ENCODE data around the gene SEC16A.

SEC16A gene

GRCh38 chr9:136466155-136466541 is 16.7 kb downstream of the SEC16A start:
- H3K36me3 Mint-ChIP-seq (ENCODE audit: insufficient read depth) = peaks cover 69% of the 10 kb centered on the region
- no peaks in the 10 kb centered on the region for H3K9me3 Mint-ChIP-seq
- no peaks in the 10 kb centered on the region for H3K27me3 Mint-ChIP-seq

GRCh38 chr9:136465500-136466154 is 17.2 kb downstream of the SEC16A start:
- no peak for DNase-seq (ENCODE audit: low spot score in 2 of 2)
- H3K4me3 Mint-ChIP-seq = no peak overlapping the region
- no peak for ATAC-seq (replicated peaks; ENCODE audit: extremely low read depth, poor library complexity, severe bottlenecking)
- no peak overlapping the region for H3K27ac Mint-ChIP-seq (ENCODE audit: low read depth)
- H3K4me1 Mint-ChIP-seq = no peaks in the 10 kb centered on the region
- no peaks in the 10 kb centered on the region for H3K9me3 Mint-ChIP-seq
- H3K27me3 Mint-ChIP-seq = no peaks in the 10 kb centered on the region
- peaks cover 70% of the 10 kb centered on the region for H3K36me3 Mint-ChIP-seq (ENCODE audit: insufficient read depth)

More at GRCh38 chr9:136466155-136466541, 16.7 kb downstream of the SEC16A start:
- no peak for ATAC-seq (replicated peaks; ENCODE audit: extremely low read depth, poor library complexity, severe bottlenecking)
- DNase-seq (ENCODE audit: low spot score in 2 of 2) = no peak
- Mint-ChIP-seq H3K4me1 (peaks cover 3% of the 10 kb centered on the region), H3K27ac (ENCODE audit: low read depth) (no peak overlapping the region), H3K4me3 (no peak overlapping the region)

DNA sequence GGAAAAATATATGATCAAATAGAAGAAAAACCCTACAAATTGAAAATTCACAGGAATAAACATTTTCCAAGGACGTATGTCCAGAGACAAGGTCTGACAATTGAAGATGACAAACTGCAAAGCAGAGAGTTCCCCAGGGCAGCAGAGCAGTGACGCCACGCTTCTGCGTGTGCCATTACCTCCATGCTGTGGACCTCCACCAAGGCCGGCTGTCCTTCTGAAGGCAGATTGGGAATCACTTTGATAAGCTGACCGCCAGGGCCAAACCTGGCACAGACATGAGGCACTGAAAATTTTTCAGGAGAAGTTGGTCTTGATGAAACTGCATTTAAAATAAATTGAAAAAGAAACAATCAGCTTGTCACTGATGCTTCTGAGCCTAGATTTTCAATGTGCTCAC is 18.6 kb downstream of the SEC16A start:
- peaks cover 75% of the 10 kb centered on the region for H3K36me3 Mint-ChIP-seq (ENCODE audit: insufficient read depth)
- H3K4me1 Mint-ChIP-seq = no peaks in the 10 kb centered on the region

DNA sequence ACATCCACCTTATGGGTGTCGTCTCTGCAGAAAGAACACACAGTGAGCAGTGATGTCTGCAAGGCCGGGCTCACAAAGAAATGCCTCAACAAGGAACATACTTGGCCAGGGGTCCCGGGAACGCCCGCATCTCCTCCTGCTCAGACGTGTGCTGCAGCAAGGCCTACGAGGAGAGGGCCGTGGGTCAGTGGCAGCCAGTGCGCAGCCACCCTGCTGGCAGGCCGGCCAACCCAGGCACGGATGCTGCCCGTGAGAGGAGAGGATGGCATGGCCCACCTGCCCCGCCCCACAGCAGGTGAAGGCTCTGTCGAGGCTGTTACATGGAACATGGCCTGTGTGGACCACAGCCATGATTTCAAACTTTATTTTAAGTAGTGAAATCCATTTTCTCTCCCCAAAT is 19.3 kb downstream of the SEC16A start:
- DNase-seq (ENCODE audit: low spot score in 2 of 2) (no peak), ATAC-seq (replicated peaks; ENCODE audit: extremely low read depth, poor library complexity, severe bottlenecking) (no peak)
- no peak overlapping the region for H3K4me3 Mint-ChIP-seq
- H3K4me1 Mint-ChIP-seq = no peaks in the 10 kb centered on the region
- peaks cover 79% of the 10 kb centered on the region for H3K36me3 Mint-ChIP-seq (ENCODE audit: insufficient read depth)
- H3K9me3 Mint-ChIP-seq = no peaks in the 10 kb centered on the region
- no peak overlapping the region for H3K27ac Mint-ChIP-seq (ENCODE audit: low read depth)
- no peaks in the 10 kb centered on the region for H3K27me3 Mint-ChIP-seq

More for the DNA sequence above, 18.6 kb downstream of the SEC16A start:
- Mint-ChIP-seq H3K27me3 (no peaks in the 10 kb centered on the region), H3K27ac (ENCODE audit: low read depth) (no peak overlapping the region), H3K9me3 (no peaks in the 10 kb centered on the region), H3K4me3 (no peak overlapping the region)
- ATAC-seq (replicated peaks; ENCODE audit: extremely low read depth, poor library complexity, severe bottlenecking) (no peak), DNase-seq (ENCODE audit: low spot score in 2 of 2) (no peak)

DNA sequence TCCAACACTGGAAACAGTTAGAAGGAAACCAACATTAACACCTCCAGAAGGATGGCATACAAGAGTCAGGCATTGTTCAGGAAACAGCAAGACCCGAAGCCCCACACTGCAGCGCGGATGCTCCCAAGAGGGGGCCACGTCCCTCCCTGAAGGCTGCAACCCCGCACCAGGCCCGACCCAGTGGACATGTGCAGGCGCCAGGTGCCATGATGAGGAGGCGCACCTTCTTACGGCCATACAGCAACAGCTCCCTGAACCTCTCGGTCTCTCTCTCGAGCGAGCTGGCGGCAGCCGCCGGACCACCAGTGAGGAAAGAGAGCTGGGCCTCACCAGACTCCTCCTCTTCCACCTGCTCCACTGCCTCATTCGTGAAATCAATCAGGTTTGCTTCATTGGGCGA is 20.2 kb downstream of the SEC16A start:
- no peak for ATAC-seq (replicated peaks; ENCODE audit: extremely low read depth, poor library complexity, severe bottlenecking)
- no peak for DNase-seq (ENCODE audit: low spot score in 2 of 2)
- H3K9me3 Mint-ChIP-seq = no peaks in the 10 kb centered on the region
- H3K27ac Mint-ChIP-seq (ENCODE audit: low read depth) = no peak overlapping the region
- no peaks in the 10 kb centered on the region for H3K4me1 Mint-ChIP-seq
- peaks cover 82% of the 10 kb centered on the region for H3K36me3 Mint-ChIP-seq (ENCODE audit: insufficient read depth)
- no peaks in the 10 kb centered on the region for H3K27me3 Mint-ChIP-seq
- H3K4me3 Mint-ChIP-seq = no peak overlapping the region

GRCh38 chr9:136460772-136461325 is 22.0 kb downstream of the SEC16A start:
- H3K4me3 Mint-ChIP-seq = no peak overlapping the region
- ATAC-seq (replicated peaks; ENCODE audit: extremely low read depth, poor library complexity, severe bottlenecking) (no peak), DNase-seq (ENCODE audit: low spot score in 2 of 2) (no peak)
- H3K27ac Mint-ChIP-seq (ENCODE audit: low read depth) = no peak overlapping the region
- peaks cover 81% of the 10 kb centered on the region for H3K36me3 Mint-ChIP-seq (ENCODE audit: insufficient read depth)
- no peaks in the 10 kb centered on the region for H3K9me3 Mint-ChIP-seq
- no peaks in the 10 kb centered on the region for H3K4me1 Mint-ChIP-seq
- H3K27me3 Mint-ChIP-seq = no peaks in the 10 kb centered on the region

- ATAC-seq (replicated peaks; ENCODE audit: extremely low read depth, poor library complexity, severe bottlenecking) (no peak), DNase-seq (ENCODE audit: low spot score in 2 of 2) (no peak)
- no peaks in the 10 kb centered on the region for H3K27me3 Mint-ChIP-seq
- H3K4me1 Mint-ChIP-seq = no peaks in the 10 kb centered on the region
- H3K9me3 Mint-ChIP-seq = no peaks in the 10 kb centered on the region
- peaks cover 77% of the 10 kb centered on the region for H3K36me3 Mint-ChIP-seq (ENCODE audit: insufficient read depth)
- H3K4me3 Mint-ChIP-seq = no peak overlapping the region
- H3K27ac Mint-ChIP-seq (ENCODE audit: low read depth) = no peak overlapping the region
These were observed 23.4 kb downstream of the SEC16A start for GRCh38 chr9:136459425-136459824.

DNA sequence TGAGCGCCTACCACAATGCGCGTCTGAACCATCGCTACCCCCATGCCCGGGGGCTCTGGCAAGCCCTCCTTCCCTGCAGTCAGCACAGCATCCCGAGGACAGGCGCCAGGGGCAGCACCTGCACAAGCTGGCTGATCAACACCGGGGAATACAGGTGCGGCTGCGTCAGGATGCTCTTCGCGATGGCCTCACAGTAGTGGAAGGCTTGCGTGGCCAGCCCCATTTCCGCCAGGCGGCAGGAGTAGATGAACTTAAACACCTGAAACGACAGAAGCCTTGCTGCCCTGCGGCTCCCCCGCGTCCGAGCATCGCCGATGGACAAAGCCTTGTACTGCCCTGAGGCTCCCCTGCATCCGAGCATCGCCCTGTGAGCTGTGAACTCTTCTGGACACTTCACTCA is 25.5 kb downstream of the SEC16A start:
- peaks cover 78% of the 10 kb centered on the region for H3K36me3 Mint-ChIP-seq (ENCODE audit: insufficient read depth)
- H3K27me3 Mint-ChIP-seq = no peaks in the 10 kb centered on the region
- H3K27ac Mint-ChIP-seq (ENCODE audit: low read depth) = no peak overlapping the region
- no peaks in the 10 kb centered on the region for H3K9me3 Mint-ChIP-seq
- ATAC-seq (replicated peaks; ENCODE audit: extremely low read depth, poor library complexity, severe bottlenecking) = no peak
- DNase-seq (ENCODE audit: low spot score in 2 of 2) = no peak
- H3K4me1 Mint-ChIP-seq = no peaks in the 10 kb centered on the region
- no peak overlapping the region for H3K4me3 Mint-ChIP-seq

DNA sequence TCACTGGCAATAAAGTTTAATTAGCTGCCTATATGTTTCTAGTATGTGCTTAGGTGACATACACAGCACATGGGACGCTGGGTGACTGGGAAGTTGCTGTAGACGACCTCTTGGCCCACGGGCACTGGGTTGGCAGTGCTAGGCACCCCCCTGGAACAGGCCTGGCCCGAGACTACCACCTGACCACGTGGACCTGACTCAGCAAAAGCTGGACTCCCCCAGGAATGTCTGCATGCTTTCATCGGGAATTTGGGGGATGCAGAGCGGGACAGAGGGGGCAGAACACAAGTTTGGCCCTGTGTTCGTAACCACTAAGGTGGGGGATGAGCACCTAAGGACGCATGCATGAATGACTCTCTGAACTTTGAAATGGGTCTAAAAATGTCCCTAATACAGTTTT is 26.6 kb downstream of the SEC16A start:
- Mint-ChIP-seq H3K36me3 (ENCODE audit: insufficient read depth) (peaks cover 77% of the 10 kb centered on the region), H3K4me3 (no peak overlapping the region), H3K27me3 (no peaks in the 10 kb centered on the region), H3K9me3 (no peaks in the 10 kb centered on the region), H3K27ac (ENCODE audit: low read depth) (no peak overlapping the region), H3K4me1 (no peaks in the 10 kb centered on the region)
- ATAC-seq (replicated peaks; ENCODE audit: extremely low read depth, poor library complexity, severe bottlenecking) = no peak
- DNase-seq (ENCODE audit: low spot score in 2 of 2) = no peak

GRCh38 chr9:136455043-136456002 is 27.5 kb downstream of the SEC16A start:
- Mint-ChIP-seq H3K27ac (ENCODE audit: low read depth) (no peak overlapping the region), H3K36me3 (ENCODE audit: insufficient read depth) (peaks cover 75% of the 10 kb centered on the region), H3K4me3 (no peak overlapping the region), H3K9me3 (no peaks in the 10 kb centered on the region), H3K27me3 (no peaks in the 10 kb centered on the region), H3K4me1 (no peaks in the 10 kb centered on the region)
- no peak for DNase-seq (ENCODE audit: low spot score in 2 of 2)
- ATAC-seq (replicated peaks; ENCODE audit: extremely low read depth, poor library complexity, severe bottlenecking) = no peak

DNA sequence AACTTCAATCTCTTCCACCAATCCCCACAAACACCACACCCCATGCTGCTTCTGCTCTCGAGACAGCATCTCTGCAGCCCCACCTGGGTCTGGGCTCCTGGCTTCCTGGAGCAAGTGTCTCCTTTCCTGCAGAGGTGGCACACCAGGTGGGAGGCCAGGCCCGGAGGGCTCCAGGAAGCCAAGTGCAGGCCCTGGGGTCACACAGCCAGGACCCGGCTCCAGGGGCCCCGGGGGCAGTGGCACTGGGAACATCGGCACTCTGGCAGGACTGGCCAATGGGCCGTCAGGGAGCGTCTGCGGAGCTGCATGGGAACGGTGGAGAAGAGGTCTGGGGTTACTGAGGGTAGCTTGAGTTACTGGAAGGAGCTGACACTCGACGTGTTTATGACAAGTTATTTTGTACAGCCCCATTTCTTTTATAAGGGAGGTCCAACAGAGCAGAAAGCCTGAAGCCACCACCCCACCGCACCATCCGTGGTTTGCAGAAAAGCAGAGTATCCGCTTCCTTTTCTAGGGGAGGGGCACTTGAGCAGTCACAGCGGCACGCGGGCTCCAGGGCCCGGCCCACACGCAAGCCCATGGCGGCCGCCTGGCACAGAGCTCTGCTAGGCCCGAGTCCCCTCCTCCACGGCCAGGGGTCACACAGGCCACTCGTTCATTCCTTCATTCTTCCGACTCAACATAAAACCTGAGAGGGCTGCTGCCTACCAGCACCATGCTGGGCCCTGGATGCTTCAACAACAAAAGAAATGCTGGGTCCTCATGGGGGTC is 28.6 kb downstream of the SEC16A start:
- peaks cover 73% of the 10 kb centered on the region for H3K36me3 Mint-ChIP-seq (ENCODE audit: insufficient read depth)
- ATAC-seq (replicated peaks; ENCODE audit: extremely low read depth, poor library complexity, severe bottlenecking) (no peak), DNase-seq (ENCODE audit: low spot score in 2 of 2) (no peak)
- no peaks in the 10 kb centered on the region for H3K27me3 Mint-ChIP-seq
- no peaks in the 10 kb centered on the region for H3K9me3 Mint-ChIP-seq
- no peak overlapping the region for H3K27ac Mint-ChIP-seq (ENCODE audit: low read depth)
- no peak overlapping the region for H3K4me3 Mint-ChIP-seq
- H3K4me1 Mint-ChIP-seq = no peaks in the 10 kb centered on the region

DNA sequence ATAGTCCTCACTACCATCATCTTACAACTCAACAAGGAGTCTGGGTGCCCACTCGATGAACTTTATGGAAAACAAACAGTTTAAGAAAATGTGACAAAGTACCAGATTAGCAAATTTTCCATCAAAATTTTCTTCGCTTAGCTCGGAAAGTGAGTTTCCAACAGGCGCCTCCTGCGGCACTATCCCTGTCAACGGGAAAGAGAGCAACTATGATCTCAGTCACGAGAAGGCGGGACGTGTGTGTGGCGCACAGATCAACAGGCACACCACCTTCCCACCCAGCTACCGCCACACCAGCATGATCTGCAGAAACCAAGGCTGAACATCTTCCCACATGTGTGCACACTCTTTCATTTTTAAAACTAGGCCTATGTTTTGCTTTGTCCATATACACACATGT is 29.5 kb downstream of the SEC16A start:
- Mint-ChIP-seq H3K36me3 (ENCODE audit: insufficient read depth) (peaks cover 68% of the 10 kb centered on the region), H3K4me1 (no peaks in the 10 kb centered on the region), H3K4me3 (no peak overlapping the region), H3K27ac (ENCODE audit: low read depth) (no peak overlapping the region), H3K9me3 (no peaks in the 10 kb centered on the region), H3K27me3 (no peaks in the 10 kb centered on the region)
- DNase-seq (ENCODE audit: low spot score in 2 of 2) (no peak), ATAC-seq (replicated peaks; ENCODE audit: extremely low read depth, poor library complexity, severe bottlenecking) (no peak)
